ENCODE data around the gene MCCC1.

Gene MCCC1

GRCh38 chr3:183058351-183058750 lies 40.9 kb downstream of the MCCC1 start:
- H3K27me3 Mint-ChIP-seq = no peaks in the 10 kb centered on the region
- H3K4me3 Mint-ChIP-seq = no peak overlapping the region
- H3K9me3 Mint-ChIP-seq = no peaks in the 10 kb centered on the region
- intact Hi-C loops (cut with micrococcal nuclease) = no loop called here
- no peaks in the 10 kb centered on the region for H3K4me1 Mint-ChIP-seq (ENCODE audit: low read depth)
- H3K27ac Mint-ChIP-seq = no peak overlapping the region
- peaks cover 40% of the 10 kb centered on the region for H3K36me3 Mint-ChIP-seq (ENCODE audit: low read depth)

- H3K27ac Mint-ChIP-seq = no peak overlapping the region
- peaks cover 78% of the 10 kb centered on the region for H3K36me3 Mint-ChIP-seq (ENCODE audit: low read depth)
- H3K27me3 Mint-ChIP-seq = no peaks in the 10 kb centered on the region
- intact Hi-C loops (cut with micrococcal nuclease) = no loop called here
- H3K4me1 Mint-ChIP-seq (ENCODE audit: low read depth) = peaks cover 11% of the 10 kb centered on the region
- no peaks in the 10 kb centered on the region for H3K9me3 Mint-ChIP-seq
- H3K4me3 Mint-ChIP-seq = no peak overlapping the region
Measured at GRCh38 chr3:183050706-183051105, 48.6 kb downstream of the MCCC1 start.

- no peaks in the 10 kb centered on the region for H3K9me3 Mint-ChIP-seq
- no peak overlapping the region for H3K4me3 Mint-ChIP-seq
- peaks cover 85% of the 10 kb centered on the region for H3K36me3 Mint-ChIP-seq (ENCODE audit: low read depth)
- peaks cover 11% of the 10 kb centered on the region for H3K4me1 Mint-ChIP-seq (ENCODE audit: low read depth)
- H3K27me3 Mint-ChIP-seq = no peaks in the 10 kb centered on the region
- intact Hi-C loops (cut with micrococcal nuclease) = loop anchor here (10.0 kb wide), 1 partner anchor 332 kb away; no protein-coding TSS in a partner anchor
- peak overlapping the region; percentile 17 for H3K27ac Mint-ChIP-seq
Measured at GRCh38 chr3:183046883-183047282, 52.4 kb downstream of the MCCC1 start.

- Mint-ChIP-seq H3K4me1 (ENCODE audit: low read depth) (peaks cover 11% of the 10 kb centered on the region), H3K27me3 (no peaks in the 10 kb centered on the region), H3K4me3 (no peak overlapping the region), H3K36me3 (ENCODE audit: low read depth) (peaks cover 83% of the 10 kb centered on the region), H3K9me3 (no peaks in the 10 kb centered on the region), H3K27ac (no peak overlapping the region)
- intact Hi-C loops (cut with micrococcal nuclease) = loop anchor here (10.0 kb wide), 1 partner anchor 330 kb away; no protein-coding TSS in a partner anchor
Measured at GRCh38 chr3:183044547-183045229, 54.6 kb downstream of the MCCC1 start.

GRCh38 chr3:183038757-183039156 lies 60.5 kb downstream of the MCCC1 start:
- H3K4me1 Mint-ChIP-seq (ENCODE audit: low read depth) = peaks cover 4% of the 10 kb centered on the region
- peak overlapping the region; percentile 22 for H3K27ac Mint-ChIP-seq
- H3K9me3 Mint-ChIP-seq = no peaks in the 10 kb centered on the region
- H3K36me3 Mint-ChIP-seq (ENCODE audit: low read depth) = peaks cover 83% of the 10 kb centered on the region
- H3K4me3 Mint-ChIP-seq = no peak overlapping the region
- no peaks in the 10 kb centered on the region for H3K27me3 Mint-ChIP-seq
- intact Hi-C loops (cut with micrococcal nuclease) = no loop called here

- H3K4me3 Mint-ChIP-seq = no peak overlapping the region
- H3K27me3 Mint-ChIP-seq = no peaks in the 10 kb centered on the region
- H3K27ac Mint-ChIP-seq = no peak overlapping the region
- intact Hi-C loops (cut with micrococcal nuclease) = no loop called here
- H3K4me1 Mint-ChIP-seq (ENCODE audit: low read depth) = peaks cover 4% of the 10 kb centered on the region
- no peaks in the 10 kb centered on the region for H3K9me3 Mint-ChIP-seq
- peaks cover 83% of the 10 kb centered on the region for H3K36me3 Mint-ChIP-seq (ENCODE audit: low read depth)
Measured at GRCh38 chr3:183038221-183038620, 61.1 kb downstream of the MCCC1 start.

GRCh38 chr3:183033746-183034145 lies 65.5 kb downstream of the MCCC1 start:
- no peaks in the 10 kb centered on the region for H3K27me3 Mint-ChIP-seq
- no peak overlapping the region for H3K4me3 Mint-ChIP-seq
- intact Hi-C loops (cut with micrococcal nuclease) = no loop called here
- peaks cover 1% of the 10 kb centered on the region for H3K4me1 Mint-ChIP-seq (ENCODE audit: low read depth)
- no peak overlapping the region for H3K27ac Mint-ChIP-seq
- peaks cover 89% of the 10 kb centered on the region for H3K36me3 Mint-ChIP-seq (ENCODE audit: low read depth)
- H3K9me3 Mint-ChIP-seq = no peaks in the 10 kb centered on the region

- H3K27me3 Mint-ChIP-seq = no peaks in the 10 kb centered on the region
- H3K4me1 Mint-ChIP-seq (ENCODE audit: low read depth) = no peaks in the 10 kb centered on the region
- no peak overlapping the region for H3K4me3 Mint-ChIP-seq
- H3K36me3 Mint-ChIP-seq (ENCODE audit: low read depth) = peaks cover 88% of the 10 kb centered on the region
- intact Hi-C loops (cut with micrococcal nuclease) = no loop called here
- no peaks in the 10 kb centered on the region for H3K9me3 Mint-ChIP-seq
- no peak overlapping the region for H3K27ac Mint-ChIP-seq
Measured at GRCh38 chr3:183032880-183033555, 66.3 kb downstream of the MCCC1 start.

- intact Hi-C loops (cut with micrococcal nuclease) = no loop called here
Measured at GRCh38 chr3:183031826-183032225, 67.5 kb downstream of the MCCC1 start.

GRCh38 chr3:183028416-183028815 lies 70.9 kb downstream of the MCCC1 start:
- Mint-ChIP-seq H3K27ac (no peak overlapping the region), H3K27me3 (no peaks in the 10 kb centered on the region), H3K36me3 (ENCODE audit: low read depth) (peaks cover 87% of the 10 kb centered on the region), H3K4me3 (no peak overlapping the region), H3K4me1 (ENCODE audit: low read depth) (no peaks in the 10 kb centered on the region), H3K9me3 (no peaks in the 10 kb centered on the region)
- intact Hi-C loops (cut with micrococcal nuclease) = no loop called here

More at GRCh38 chr3:183031826-183032225, 67.5 kb downstream of the MCCC1 start:
- Mint-ChIP-seq H3K36me3 (ENCODE audit: low read depth) (peaks cover 91% of the 10 kb centered on the region), H3K4me1 (ENCODE audit: low read depth) (no peaks in the 10 kb centered on the region), H3K4me3 (no peak overlapping the region), H3K27me3 (no peaks in the 10 kb centered on the region), H3K9me3 (no peaks in the 10 kb centered on the region), H3K27ac (no peak overlapping the region)

- intact Hi-C loops (cut with micrococcal nuclease) = no loop called here
- no peaks in the 10 kb centered on the region for H3K27me3 Mint-ChIP-seq
- H3K9me3 Mint-ChIP-seq = no peaks in the 10 kb centered on the region
- H3K27ac Mint-ChIP-seq = no peak overlapping the region
- peaks cover 81% of the 10 kb centered on the region for H3K36me3 Mint-ChIP-seq (ENCODE audit: low read depth)
- H3K4me3 Mint-ChIP-seq = no peak overlapping the region
- no peaks in the 10 kb centered on the region for H3K4me1 Mint-ChIP-seq (ENCODE audit: low read depth)
Measured at GRCh38 chr3:183027276-183027675, 72.0 kb downstream of the MCCC1 start.

- Mint-ChIP-seq H3K4me1 (ENCODE audit: low read depth) (no peaks in the 10 kb centered on the region), H3K27ac (no peak overlapping the region), H3K36me3 (ENCODE audit: low read depth) (peaks cover 79% of the 10 kb centered on the region), H3K9me3 (no peaks in the 10 kb centered on the region), H3K27me3 (no peaks in the 10 kb centered on the region), H3K4me3 (no peak overlapping the region)
- intact Hi-C loops (cut with micrococcal nuclease) = no loop called here
Measured at GRCh38 chr3:183022936-183023516, 76.3 kb downstream of the MCCC1 start.

GRCh38 chr3:183018421-183019192 lies 80.7 kb downstream of the MCCC1 start:
- no peaks in the 10 kb centered on the region for H3K27me3 Mint-ChIP-seq
- peaks cover 5% of the 10 kb centered on the region for H3K4me1 Mint-ChIP-seq (ENCODE audit: low read depth)
- intact Hi-C loops (cut with micrococcal nuclease) = no loop called here
- H3K4me3 Mint-ChIP-seq = no peak overlapping the region
- H3K27ac Mint-ChIP-seq = no peak overlapping the region
- H3K36me3 Mint-ChIP-seq (ENCODE audit: low read depth) = peaks cover 74% of the 10 kb centered on the region
- H3K9me3 Mint-ChIP-seq = peaks cover 7% of the 10 kb centered on the region

GRCh38 chr3:183015185-183015584 lies 84.1 kb downstream of the MCCC1 start:
- H3K4me1 Mint-ChIP-seq (ENCODE audit: low read depth) = peaks cover 5% of the 10 kb centered on the region
- H3K27me3 Mint-ChIP-seq = no peaks in the 10 kb centered on the region
- peaks cover 7% of the 10 kb centered on the region for H3K9me3 Mint-ChIP-seq
- peaks cover 73% of the 10 kb centered on the region for H3K36me3 Mint-ChIP-seq (ENCODE audit: low read depth)
- intact Hi-C loops (cut with micrococcal nuclease) = no loop called here
- peak overlapping the region; percentile 20 for H3K27ac Mint-ChIP-seq
- H3K4me3 Mint-ChIP-seq = no peak overlapping the region

Data from dendritic cell treated with granulocyte-macrophage colony-stimulating factor and Interleukin-4, amounts not matched to agents 40 ng/mL and 50 ng/mL, for 4 days (primary cell).